Large intestine (tissue), 3 donors: ENCODE measurements around the gene TRPM8. TPM values are rescaled to one million over a fixed set of nuclear protein-coding genes. Genes with fewer than 3 reads are reported as not detected.
"Not testable (repeated sequence)": the region's sequence is repeated elsewhere in the genome, so short reads cannot be mapped to it uniquely, and the experiment has no call there.

Experiments used
- DNase-seq, 2 donors: peaks; one replicate each; pipeline versions ENCODE4 v3.0.0 to v3.0.0-alpha.2; 2013
- H3K27ac ChIP-seq: one replicate; pipeline ENCODE4 v1.5.1; 2013; ENCODE audit warnings: low read length
- H3K27me3 ChIP-seq: 2 replicates; pipeline ENCODE4 v1.6.1; 2013; ENCODE audit warnings: low read length; ENCODE audit not compliant: control insufficient read depth, insufficient read depth
- H3K36me3 ChIP-seq: 2 replicates; pipeline ENCODE4 v1.6.1; 2013; ENCODE audit warnings: low read length; ENCODE audit not compliant: control insufficient read depth, insufficient read depth
- H3K4me1 ChIP-seq: one replicate; pipeline ENCODE4 v1.6.1; 2013; ENCODE audit warnings: low read length; ENCODE audit not compliant: control insufficient read depth, insufficient read depth
- H3K4me3 ChIP-seq: one replicate; pipeline ENCODE4 v1.5.1; 2013; ENCODE audit warnings: low read length
- H3K9me3 ChIP-seq: one replicate; pipeline ENCODE4 v1.6.1; 2013; ENCODE audit warnings: mild to moderate bottlenecking, low read depth, low read length, moderate library complexity; ENCODE audit not compliant: control insufficient read depth
- WGBS: methylation state at CpG from one replicate; pipeline ENCODE4 v1.1.5; 2013; ENCODE audit warnings: low lambda C conversion rate; ENCODE audit not compliant: insufficient coverage; 5-methylcytosine and 5-hydroxymethylcytosine counted together
- polyA plus RNA-seq: library from polyadenylated mRNA; unstranded; fragments of 120-200 nt; gene quantifications from one replicate; pipeline ENCODE4 v1.2.1, GENCODE V29; 2013

TRPM8 gene
- polyA plus RNA-seq, 1 donor: 0.15 TPM

DNA sequence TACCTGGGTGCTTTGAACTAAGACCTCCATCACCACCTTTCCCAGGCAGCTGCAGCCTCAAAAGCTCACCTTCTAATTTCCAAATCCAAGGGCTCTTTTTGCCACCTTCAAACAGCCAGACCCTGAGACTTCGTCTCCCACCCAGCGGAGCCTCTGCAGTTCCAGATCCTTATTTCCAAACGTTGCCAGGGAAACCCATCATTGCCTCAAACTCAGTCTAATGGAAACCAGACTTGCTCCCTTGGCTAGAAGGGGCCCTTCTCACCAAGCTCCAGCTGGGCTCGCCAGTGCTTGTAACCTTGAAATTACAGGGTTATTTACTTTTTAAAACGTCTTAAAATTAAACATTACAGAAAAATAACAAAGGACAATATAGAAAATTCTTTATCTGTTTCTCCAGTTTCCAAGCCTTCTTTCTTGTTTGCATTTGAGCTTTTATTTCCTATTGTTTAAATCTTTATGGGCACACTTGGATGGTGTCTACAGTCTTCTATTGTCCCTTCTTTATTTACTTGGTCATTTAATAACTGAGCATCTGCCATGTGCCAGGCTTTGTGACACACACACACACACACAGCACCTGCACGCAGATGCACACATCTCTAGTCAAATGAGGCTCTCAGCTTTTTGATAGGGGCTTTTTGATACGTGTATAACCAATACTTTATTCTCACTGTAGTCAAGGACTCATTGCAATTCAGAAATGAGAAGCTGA lies 36.1 kb downstream of the TRPM8 start:
- H3K27ac ChIP-seq: no peak overlapping the region
- peaks cover 3% of the 10 kb centered on the region for H3K27me3 ChIP-seq
- no peak overlapping the region for H3K4me3 ChIP-seq
- no peak for DNase-seq
- H3K36me3 ChIP-seq: no peaks in the 10 kb centered on the region
- no peaks in the 10 kb centered on the region for H3K4me1 ChIP-seq
- H3K9me3 ChIP-seq: no peaks in the 10 kb centered on the region
- 5% methylated on average over 2 of the region's 7 CpGs for WGBS

DNA sequence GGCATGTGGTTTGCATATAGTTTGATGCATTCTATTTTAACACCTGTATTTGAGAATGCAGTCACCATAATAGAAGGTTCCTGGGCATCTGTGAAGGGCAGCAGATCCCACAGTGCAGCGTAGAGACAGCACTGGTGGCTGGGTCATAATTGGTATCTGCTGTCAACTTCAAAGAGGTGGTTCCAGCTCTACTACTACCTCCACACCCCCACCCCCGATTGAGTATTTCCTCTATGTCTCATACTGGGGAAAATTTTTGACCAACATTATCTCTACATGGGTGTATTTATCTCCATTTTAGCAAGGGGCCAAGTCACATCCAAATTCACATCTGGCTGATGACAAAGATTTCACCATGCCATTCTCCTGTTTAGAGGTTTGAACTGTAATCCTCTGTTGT lies 43.0 kb downstream of the TRPM8 start:
- Histone ChIP-seq H3K27me3 (no peaks in the 10 kb centered on the region), H3K27ac (no peak overlapping the region), H3K4me3 (no peak overlapping the region), H3K9me3 (no peaks in the 10 kb centered on the region), H3K4me1 (no peaks in the 10 kb centered on the region), H3K36me3 (no peaks in the 10 kb centered on the region)
- DNase-seq: no peak
- WGBS: no CpG with 5 or more reads among the region's 2 CpGs

DNA sequence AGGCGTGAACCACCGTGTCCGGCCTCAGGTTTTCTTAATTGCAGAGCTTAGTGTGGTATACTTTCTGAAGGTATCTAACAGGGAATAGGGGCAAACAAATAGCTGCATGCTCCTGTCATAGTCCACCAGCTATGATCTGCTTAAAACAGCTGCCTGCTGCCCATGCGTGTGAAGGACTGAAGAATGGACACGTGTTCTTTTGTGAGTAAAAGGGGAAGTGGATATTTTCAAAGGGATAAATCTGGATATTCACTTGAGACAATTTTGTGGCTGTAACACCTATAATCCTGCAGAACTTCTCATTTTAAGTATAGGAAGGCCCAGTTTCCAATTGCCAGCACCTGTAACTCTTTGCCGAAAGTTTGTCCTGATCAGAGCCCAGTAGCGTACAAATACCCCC lies 44.7 kb downstream of the TRPM8 start:
- H3K27ac ChIP-seq: no peak overlapping the region
- 94% methylated on average over 2 of the region's 7 CpGs for WGBS
- H3K4me1 ChIP-seq: no peaks in the 10 kb centered on the region
- no peaks in the 10 kb centered on the region for H3K27me3 ChIP-seq
- H3K4me3 ChIP-seq: no peak overlapping the region
- no peaks in the 10 kb centered on the region for H3K9me3 ChIP-seq
- H3K36me3 ChIP-seq: no peaks in the 10 kb centered on the region
- no peak for DNase-seq

DNA sequence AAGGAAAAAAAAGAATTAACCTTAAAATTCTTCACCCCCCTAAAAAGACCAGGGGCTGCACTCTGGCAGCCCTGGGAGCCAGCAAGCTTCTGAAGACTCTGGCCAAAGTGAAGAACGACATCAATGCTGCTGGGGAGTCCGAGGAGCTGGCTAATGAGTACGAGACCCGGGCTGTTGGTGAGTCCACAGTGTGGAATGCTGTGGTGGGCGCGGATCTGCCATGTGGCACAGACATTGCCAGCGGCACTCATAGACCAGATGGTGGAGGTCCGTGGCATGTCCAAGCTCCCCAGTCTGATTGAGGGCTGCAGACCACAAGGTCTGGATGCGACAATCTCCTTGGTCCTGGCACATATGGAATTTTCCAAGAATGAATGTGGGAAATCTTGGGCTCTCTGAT lies 47.4 kb downstream of the TRPM8 start:
- DNase-seq: no peak
- no peaks in the 10 kb centered on the region for H3K27me3 ChIP-seq
- no peaks in the 10 kb centered on the region for H3K9me3 ChIP-seq
- no peak overlapping the region for H3K4me3 ChIP-seq
- no peaks in the 10 kb centered on the region for H3K36me3 ChIP-seq
- no peak overlapping the region for H3K27ac ChIP-seq
- WGBS: no CpG with 5 or more reads among the region's 9 CpGs
- no peaks in the 10 kb centered on the region for H3K4me1 ChIP-seq

DNA sequence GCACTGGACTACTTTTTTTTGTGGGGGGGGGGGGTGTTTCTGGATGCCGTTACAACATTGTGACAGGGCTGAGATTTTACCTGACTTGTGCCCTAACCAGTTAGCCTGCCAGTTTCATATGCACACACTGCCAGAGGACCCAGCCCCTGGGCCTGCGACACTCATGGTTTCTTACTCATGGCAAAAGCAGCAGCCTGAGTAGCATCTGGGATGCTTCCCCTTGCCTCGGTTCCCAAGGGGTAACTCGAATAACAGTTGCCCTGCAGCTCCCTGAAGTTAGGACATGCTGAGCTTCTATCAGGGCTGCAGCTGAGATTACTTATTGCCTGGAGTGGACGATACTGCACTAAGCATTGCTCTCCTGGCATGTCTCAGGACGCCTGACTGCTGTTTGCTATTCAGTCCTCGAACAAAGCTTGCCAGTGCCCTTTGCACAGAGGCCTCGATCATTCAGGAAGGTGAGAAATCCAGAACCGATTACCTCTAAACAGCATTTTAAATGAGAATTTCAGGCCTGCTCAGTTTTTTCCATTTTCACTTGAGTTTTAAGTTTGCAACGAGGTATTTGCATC lies 47.9 kb downstream of the TRPM8 start:
- no CpG with 5 or more reads among the region's 10 CpGs for WGBS
- Histone ChIP-seq H3K4me3 (no peak overlapping the region), H3K36me3 (no peaks in the 10 kb centered on the region), H3K4me1 (no peaks in the 10 kb centered on the region), H3K27ac (no peak overlapping the region), H3K27me3 (no peaks in the 10 kb centered on the region), H3K9me3 (no peaks in the 10 kb centered on the region)
- no peak for DNase-seq

DNA sequence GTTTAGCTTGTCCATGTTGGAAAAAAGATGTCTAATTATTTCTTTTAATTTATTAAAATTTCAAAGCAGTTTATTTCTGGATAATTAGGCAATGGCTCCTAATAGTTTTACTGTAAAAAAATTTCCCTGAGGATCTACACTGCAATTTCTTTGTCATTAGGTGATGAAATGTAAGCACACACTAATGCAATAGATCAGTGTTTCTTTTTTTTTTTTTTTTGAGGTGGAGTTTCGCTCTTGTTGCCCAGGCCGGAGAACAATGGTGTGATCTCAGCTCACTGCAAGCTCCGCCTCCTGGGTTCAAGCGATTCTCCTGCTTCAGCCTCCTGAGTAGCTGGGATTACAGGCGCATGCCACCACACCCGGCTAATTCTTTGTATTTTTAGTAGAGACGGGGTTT lies 48.5 kb downstream of the TRPM8 start:
- H3K9me3 ChIP-seq, H3K27me3 ChIP-seq, H3K36me3 ChIP-seq, DNase-seq, H3K4me3 ChIP-seq, H3K4me1 ChIP-seq, H3K27ac ChIP-seq: not testable (repeated sequence)
- 80% methylated on average over 1 of the region's 7 CpGs for WGBS

DNA sequence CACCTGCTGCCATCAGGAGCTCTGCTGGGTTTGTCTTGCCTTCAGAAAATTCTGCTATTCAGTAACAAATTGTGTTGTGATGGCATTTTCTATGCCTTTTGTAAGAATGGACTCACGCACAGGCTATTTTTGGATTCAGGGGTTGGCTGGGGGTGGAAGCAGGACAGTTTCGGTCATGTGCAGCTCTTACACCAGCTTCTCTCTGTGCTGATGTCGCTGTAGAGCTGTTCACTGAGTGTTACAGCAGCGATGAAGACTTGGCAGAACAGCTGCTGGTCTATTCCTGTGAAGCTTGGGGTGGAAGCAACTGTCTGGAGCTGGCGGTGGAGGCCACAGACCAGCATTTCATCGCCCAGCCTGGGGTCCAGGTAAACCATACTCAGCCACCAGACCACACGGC lies 49.2 kb downstream of the TRPM8 start:
- WGBS: no CpG with 5 or more reads among the region's 7 CpGs
- Histone ChIP-seq H3K36me3 (no peaks in the 10 kb centered on the region), H3K27ac (no peak overlapping the region), H3K4me3 (no peak overlapping the region), H3K27me3 (no peaks in the 10 kb centered on the region), H3K9me3 (no peaks in the 10 kb centered on the region), H3K4me1 (no peaks in the 10 kb centered on the region)
- no peak for DNase-seq

DNA sequence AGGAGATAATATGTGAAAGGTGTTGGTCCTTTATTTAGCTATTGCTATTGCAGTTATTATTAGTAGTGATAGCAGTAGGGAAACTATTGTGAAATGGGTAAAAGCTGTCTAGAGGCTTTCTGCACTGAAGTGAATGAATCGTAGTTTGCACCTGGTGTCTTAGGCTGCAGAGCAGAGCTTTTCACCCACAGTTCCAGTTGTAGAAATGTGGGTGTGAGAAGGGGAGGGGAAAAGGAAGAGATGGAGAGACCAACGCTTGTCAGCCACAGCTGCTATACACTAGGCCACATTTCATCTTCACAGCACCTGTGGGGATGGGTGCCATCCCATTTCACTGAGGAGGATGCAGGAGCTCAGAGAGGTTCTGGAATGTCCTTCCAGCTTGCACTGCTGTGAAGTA lies 50.0 kb downstream of the TRPM8 start:
- Histone ChIP-seq H3K4me1 (no peaks in the 10 kb centered on the region), H3K27me3 (no peaks in the 10 kb centered on the region), H3K4me3 (no peak overlapping the region), H3K9me3 (no peaks in the 10 kb centered on the region), H3K27ac (no peak overlapping the region), H3K36me3 (no peaks in the 10 kb centered on the region)
- DNase-seq: no peak
- WGBS: no CpG with 5 or more reads among the region's 2 CpGs

DNA sequence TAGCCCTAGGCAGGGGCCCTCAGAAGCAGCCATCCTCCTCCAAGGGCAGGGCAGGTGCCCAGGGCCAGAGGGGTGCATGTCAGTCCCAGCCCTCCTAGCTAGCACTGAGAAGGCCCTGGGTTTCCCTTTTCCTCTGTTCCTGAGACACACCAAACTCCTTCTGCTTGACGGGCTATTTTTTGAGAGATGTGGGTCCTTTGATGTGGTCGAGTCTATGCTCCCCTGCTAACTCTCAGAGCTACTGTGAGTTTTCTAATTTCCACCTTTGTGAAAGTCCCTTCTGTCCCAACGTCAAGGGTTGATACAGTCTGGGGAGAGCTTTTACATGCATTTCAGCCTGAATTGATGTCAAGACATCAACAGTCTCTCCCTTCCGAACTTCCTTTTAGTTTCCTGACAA lies 51.4 kb downstream of the TRPM8 start:
- Histone ChIP-seq H3K27me3 (no peaks in the 10 kb centered on the region), H3K36me3 (no peaks in the 10 kb centered on the region), H3K9me3 (no peaks in the 10 kb centered on the region), H3K27ac (no peak overlapping the region), H3K4me1 (no peaks in the 10 kb centered on the region), H3K4me3 (no peak overlapping the region)
- no peak for DNase-seq
- 81% methylated on average over 3 of the region's 4 CpGs for WGBS

DNA sequence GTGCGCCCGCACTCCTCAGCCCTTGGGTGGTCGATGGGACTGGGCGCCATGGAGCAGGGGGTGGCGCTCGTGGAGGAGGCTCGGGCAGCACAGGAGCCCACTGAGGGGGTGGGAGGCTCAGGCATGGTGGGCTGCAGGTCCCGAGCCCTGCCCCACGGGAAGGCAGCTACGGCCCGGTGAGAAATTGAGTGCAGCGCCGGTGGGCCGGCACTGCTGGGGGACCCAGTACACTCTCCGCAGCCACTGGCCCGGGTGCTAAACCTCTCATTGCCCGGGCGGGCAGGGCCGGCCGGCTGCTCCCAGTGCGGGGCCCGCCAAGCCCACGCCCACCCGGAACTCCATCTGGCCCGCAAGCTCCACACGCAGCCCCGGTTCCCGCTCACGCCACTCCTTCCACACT lies 55.3 kb downstream of the TRPM8 start:
- not testable (repeated sequence) for H3K4me1 ChIP-seq, H3K36me3 ChIP-seq, H3K9me3 ChIP-seq, DNase-seq, H3K4me3 ChIP-seq, H3K27me3 ChIP-seq, H3K27ac ChIP-seq
- no CpG with 5 or more reads among the region's 29 CpGs for WGBS

DNA sequence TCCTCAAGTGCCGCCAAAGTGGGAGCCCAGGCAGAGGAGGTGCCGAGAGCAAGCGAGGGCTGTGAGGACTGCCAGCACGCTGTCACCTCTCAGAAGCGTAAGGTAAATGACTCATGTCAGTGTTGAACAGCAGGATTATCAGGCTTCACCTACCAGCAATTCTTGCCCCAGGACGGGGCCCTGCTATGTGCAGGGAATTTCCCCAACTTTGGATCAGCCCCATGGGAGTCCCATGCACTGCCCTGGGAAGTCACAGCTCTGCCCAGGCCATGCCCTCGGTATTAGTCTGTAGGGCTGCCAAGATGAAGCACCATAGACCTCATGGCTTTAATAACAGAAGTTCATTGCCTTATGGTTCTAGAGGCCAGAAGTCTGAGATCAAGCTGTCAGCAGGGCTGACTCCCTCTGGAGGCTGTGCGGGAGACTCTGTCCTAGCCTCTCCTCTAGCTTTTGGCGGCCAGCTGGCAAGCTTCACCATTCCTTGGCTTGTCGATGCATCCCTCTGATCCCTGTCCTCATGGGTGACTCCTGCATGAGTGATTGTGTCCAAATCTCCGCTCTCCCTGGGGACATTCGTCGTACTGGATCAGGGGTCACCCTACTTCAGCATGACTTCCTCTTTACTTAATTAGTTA lies 55.9 kb downstream of the TRPM8 start:
- Histone ChIP-seq H3K4me3 (no peak overlapping the region), H3K36me3 (no peaks in the 10 kb centered on the region), H3K4me1 (no peaks in the 10 kb centered on the region), H3K9me3 (no peaks in the 10 kb centered on the region), H3K27me3 (peaks cover 3% of the 10 kb centered on the region), H3K27ac (no peak overlapping the region)
- WGBS: no CpG with 5 or more reads among the region's 13 CpGs
- no peak for DNase-seq
